NCI-H2107 (cell line): ENCODE measurements around the gene TOGARAM1.

Experiments
- DNase-seq: peaks from one replicate; lab custom pipeline; 2025; lab: John Stamatoyannopoulos, UW

Gene TOGARAM1

DNA sequence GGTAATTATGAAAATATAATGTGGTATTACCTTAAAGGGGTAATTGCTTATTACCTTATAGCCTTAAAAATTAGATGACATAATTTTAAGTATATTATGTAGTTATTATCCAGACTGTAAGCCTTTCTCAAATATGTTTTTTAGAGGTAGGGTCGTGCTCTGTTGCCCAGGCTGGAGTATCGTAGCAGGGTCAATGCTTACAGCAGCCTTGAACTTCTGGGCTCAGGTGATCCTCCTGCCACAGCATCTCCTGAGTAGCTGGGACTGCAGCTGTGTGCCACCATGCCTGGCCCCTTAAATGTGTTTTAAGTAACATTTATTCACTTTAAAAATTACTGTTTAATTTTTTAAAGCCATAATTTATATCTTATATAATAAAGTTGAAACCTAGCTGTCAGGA, 132.3 kb downstream of the TOGARAM1 start:
- DNase-seq: no peak

GRCh38 chr14:45095143-45095542, 133.2 kb downstream of the TOGARAM1 start:
- DNase-seq: no peak

- DNase-seq: no peak
These were observed 134.2 kb downstream of the TOGARAM1 start for GRCh38 chr14:45096218-45096617.

GRCh38 chr14:45103806-45104205, 141.8 kb downstream of the TOGARAM1 start:
- no peak for DNase-seq

GRCh38 chr14:45104561-45104960, 142.6 kb downstream of the TOGARAM1 start:
- no peak for DNase-seq

- no peak for DNase-seq
These were observed 151.1 kb downstream of the TOGARAM1 start for GRCh38 chr14:45112896-45113781.

DNA sequence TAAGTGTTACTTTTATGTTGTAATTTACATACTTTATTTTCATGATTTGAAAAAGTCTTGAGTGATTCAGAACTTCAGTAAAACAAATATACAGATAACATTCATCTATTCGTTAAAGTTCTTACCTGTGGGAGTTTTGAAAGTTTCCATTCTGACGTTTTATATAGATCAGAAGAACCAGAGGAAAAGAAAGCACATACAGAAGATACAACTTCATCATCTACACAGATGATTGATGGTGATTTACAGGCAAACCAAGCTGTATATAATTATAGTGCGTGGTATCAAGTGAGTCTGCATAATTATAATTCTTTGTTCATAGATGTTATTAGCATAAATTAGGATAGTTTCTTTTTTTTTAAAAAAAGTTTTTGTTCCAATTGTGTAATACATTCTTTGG, 152.3 kb downstream of the TOGARAM1 start:
- no peak for DNase-seq

DNA sequence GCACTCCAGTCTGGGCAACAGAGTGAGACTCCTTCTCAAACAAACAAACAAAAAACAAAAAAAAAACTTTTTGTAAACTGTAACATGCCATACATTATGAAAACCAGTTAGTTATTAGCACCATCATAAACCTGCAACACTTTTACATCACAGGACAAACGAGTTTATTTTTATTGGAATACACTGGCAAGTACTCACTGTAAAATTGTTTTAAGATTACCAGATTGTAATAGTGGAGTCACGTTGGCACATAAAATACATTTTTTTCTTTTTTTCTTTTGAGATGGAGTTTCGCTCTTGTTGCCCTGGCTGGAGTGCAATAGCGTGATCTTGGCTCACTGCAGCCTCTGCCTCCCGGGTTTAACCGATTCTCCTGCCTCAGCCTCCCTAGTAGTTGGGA, 156.6 kb downstream of the TOGARAM1 start:
- DNase-seq: no peak

DNA sequence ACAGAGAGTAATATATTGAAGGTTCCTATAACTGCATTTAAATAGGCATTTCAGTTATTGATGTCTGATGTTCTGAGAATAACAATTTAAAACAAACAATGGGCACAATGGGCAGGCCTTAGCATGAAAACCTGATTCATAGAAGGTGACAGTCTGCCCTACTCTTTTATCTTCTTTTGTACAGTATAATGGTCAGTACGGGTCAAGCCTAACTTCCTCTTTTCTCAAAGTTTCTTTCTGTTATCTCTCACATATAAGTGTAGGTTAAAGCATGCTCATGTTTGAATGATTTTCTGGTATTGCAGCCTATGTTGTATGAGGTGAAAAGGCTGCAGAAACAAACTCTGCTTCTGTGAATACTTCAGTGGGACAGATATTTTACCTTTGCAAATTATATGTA, 158.1 kb downstream of the TOGARAM1 start:
- DNase-seq: no peak

- DNase-seq: no peak
These were observed 161.3 kb downstream of the TOGARAM1 start for GRCh38 chr14:45123271-45123670.
